IgD-negative memory B cell (primary cell): Measurements from ENCODE around the gene MYBBP1A. TPM values are rescaled to one million over a fixed set of nuclear protein-coding genes. Genes with fewer than 3 reads are reported as not detected.
"Not testable (repeated sequence)": the region's sequence is repeated elsewhere in the genome, so short reads cannot be mapped to it uniquely, and the experiment has no call there.

Experiments
- H3K27ac Mint-ChIP-seq, 3 donors: one replicate each; pipeline ENCODE4 v1.8.0; 2020 to 2022; ENCODE audit warnings: mild to moderate bottlenecking in 3 of 3, mixed read lengths in 3 of 3, moderate library complexity in 1 of 3
- H3K27me3 Mint-ChIP-seq: one replicate; pipeline ENCODE4 v1.8.0; 2021; ENCODE audit warnings: mixed read lengths
- H3K36me3 Mint-ChIP-seq: one replicate; pipeline ENCODE4 v1.8.0; 2020; ENCODE audit warnings: mild to moderate bottlenecking, mixed read lengths
- H3K4me1 Mint-ChIP-seq, 3 donors: one replicate each; pipeline ENCODE4 v1.8.0; 2020 to 2022; ENCODE audit warnings: mixed read lengths in 3 of 3, mild to moderate bottlenecking in 1 of 3
- H3K4me3 Mint-ChIP-seq, 4 donors: one replicate each; pipeline ENCODE4 v1.8.0; 2020 to 2022; ENCODE audit warnings: mild to moderate bottlenecking in 4 of 4, mixed read lengths in 4 of 4, moderate library complexity in 3 of 4
- H3K9me3 Mint-ChIP-seq, 3 donors: one replicate each; pipeline ENCODE4 v1.8.0; 2020 to 2021; ENCODE audit warnings: mixed read lengths in 3 of 3, mild to moderate bottlenecking in 1 of 3
- polyA plus RNA-seq: library from polyadenylated mRNA; unstranded; fragments of 300-500 nt; fragmentation: Illumina TruSeq; gene quantifications from one replicate; pipeline ENCODE4 v1.2.3, GENCODE V29; 2021

MYBBP1A gene
- 28.5 TPM for polyA plus RNA-seq

GRCh38 chr17:4554997-4555799, at the start of gene MYBBP1A:
MYBBP1A (minus strand) TSS chr17:4555384; CDS start chr17:4555324, 60 bp downstream.
- peak within 1 kb of the TSS; percentile 83 to 98 (median 94) for H3K27ac Mint-ChIP-seq
- no peaks in the 10 kb centered on the region for H3K27me3 Mint-ChIP-seq
- H3K4me1 Mint-ChIP-seq = peaks cover 16 to 21% (median 17%) of the 10 kb centered on the region in 3 donors
- H3K9me3 Mint-ChIP-seq = no peaks in the 10 kb centered on the region
- H3K36me3 Mint-ChIP-seq = peaks cover 2% of the 10 kb centered on the region
- H3K4me3 Mint-ChIP-seq = peak within 1 kb of the TSS; percentile 93 to 99 (median 96)

GRCh38 chr17:4604736-4605135, 49.6 kb upstream of the MYBBP1A start:
- H3K4me3 Mint-ChIP-seq, H3K36me3 Mint-ChIP-seq, H3K27ac Mint-ChIP-seq, H3K9me3 Mint-ChIP-seq, H3K4me1 Mint-ChIP-seq: not testable (repeated sequence)
- H3K27me3 Mint-ChIP-seq = peaks cover 28% of the 10 kb centered on the region

- Mint-ChIP-seq H3K4me1 (peaks cover 0 to 2% (median 0%) of the 10 kb centered on the region in 3 donors), H3K4me3 (no peak overlapping the region), H3K27ac (no peak overlapping the region), H3K9me3 (no peaks in the 10 kb centered on the region), H3K36me3 (no peaks in the 10 kb centered on the region), H3K27me3 (peaks cover 24% of the 10 kb centered on the region)
Measured at GRCh38 chr17:4604111-4604644, 49.0 kb upstream of the MYBBP1A start.

- H3K9me3 Mint-ChIP-seq = no peaks in the 10 kb centered on the region
- H3K27me3 Mint-ChIP-seq = peaks cover 8% of the 10 kb centered on the region
- H3K4me1 Mint-ChIP-seq = peaks cover 0 to 2% (median 0%) of the 10 kb centered on the region in 3 donors
- no peak overlapping the region for H3K27ac Mint-ChIP-seq
- H3K36me3 Mint-ChIP-seq = no peaks in the 10 kb centered on the region
- H3K4me3 Mint-ChIP-seq = no peak overlapping the region
Measured at GRCh38 chr17:4602041-4602440, 46.9 kb upstream of the MYBBP1A start.

- H3K4me1 Mint-ChIP-seq = peaks cover 0 to 2% (median 0%) of the 10 kb centered on the region in 3 donors
- H3K4me3 Mint-ChIP-seq = no peak overlapping the region
- H3K9me3 Mint-ChIP-seq = no peaks in the 10 kb centered on the region
- H3K27me3 Mint-ChIP-seq = peaks cover 6% of the 10 kb centered on the region
- no peaks in the 10 kb centered on the region for H3K36me3 Mint-ChIP-seq
- H3K27ac Mint-ChIP-seq = peak overlapping the region in 1 of 3 donors; percentile 62
Measured at GRCh38 chr17:4601326-4601725, 46.1 kb upstream of the MYBBP1A start.

GRCh38 chr17:4600563-4600962, 45.4 kb upstream of the MYBBP1A start:
- no peaks in the 10 kb centered on the region for H3K9me3 Mint-ChIP-seq
- H3K4me1 Mint-ChIP-seq = peaks cover 0 to 2% (median 0%) of the 10 kb centered on the region in 3 donors
- no peak overlapping the region for H3K4me3 Mint-ChIP-seq
- H3K27ac Mint-ChIP-seq = no peak overlapping the region
- H3K36me3 Mint-ChIP-seq = no peaks in the 10 kb centered on the region
- H3K27me3 Mint-ChIP-seq = peaks cover 7% of the 10 kb centered on the region

- H3K9me3 Mint-ChIP-seq = no peaks in the 10 kb centered on the region
- no peaks in the 10 kb centered on the region for H3K36me3 Mint-ChIP-seq
- H3K27ac Mint-ChIP-seq = no peak overlapping the region
- peaks cover 3% of the 10 kb centered on the region for H3K27me3 Mint-ChIP-seq
- no peak overlapping the region for H3K4me3 Mint-ChIP-seq
- H3K4me1 Mint-ChIP-seq = peaks cover 0 to 2% (median 0%) of the 10 kb centered on the region in 3 donors
Measured at GRCh38 chr17:4599505-4600281, 44.5 kb upstream of the MYBBP1A start.

- H3K4me1 Mint-ChIP-seq = peaks cover 0 to 2% (median 0%) of the 10 kb centered on the region in 3 donors
- H3K36me3 Mint-ChIP-seq = no peaks in the 10 kb centered on the region
- H3K9me3 Mint-ChIP-seq = no peaks in the 10 kb centered on the region
- no peak overlapping the region for H3K4me3 Mint-ChIP-seq
- no peak overlapping the region for H3K27ac Mint-ChIP-seq
- H3K27me3 Mint-ChIP-seq = peaks cover 3% of the 10 kb centered on the region
Measured at GRCh38 chr17:4598776-4599504, 43.8 kb upstream of the MYBBP1A start.

- Mint-ChIP-seq H3K4me1 (peaks cover 0 to 2% (median 0%) of the 10 kb centered on the region in 3 donors), H3K9me3 (no peaks in the 10 kb centered on the region), H3K4me3 (no peak overlapping the region), H3K27me3 (peaks cover 3% of the 10 kb centered on the region), H3K36me3 (no peaks in the 10 kb centered on the region), H3K27ac (no peak overlapping the region)
Measured at GRCh38 chr17:4597975-4598374, 42.8 kb upstream of the MYBBP1A start.

GRCh38 chr17:4596636-4597380, 41.6 kb upstream of the MYBBP1A start:
- no peak overlapping the region for H3K27ac Mint-ChIP-seq
- no peaks in the 10 kb centered on the region for H3K36me3 Mint-ChIP-seq
- no peaks in the 10 kb centered on the region for H3K9me3 Mint-ChIP-seq
- peaks cover 8% of the 10 kb centered on the region for H3K27me3 Mint-ChIP-seq
- peak overlapping the region in 2 of 4 donors; percentile 11 to 47 for H3K4me3 Mint-ChIP-seq
- H3K4me1 Mint-ChIP-seq = peaks cover 0 to 2% (median 0%) of the 10 kb centered on the region in 3 donors

GRCh38 chr17:4595685-4596342, 40.6 kb upstream of the MYBBP1A start:
- H3K27ac Mint-ChIP-seq, H3K27me3 Mint-ChIP-seq, H3K9me3 Mint-ChIP-seq, H3K36me3 Mint-ChIP-seq, H3K4me3 Mint-ChIP-seq, H3K4me1 Mint-ChIP-seq: not testable (repeated sequence)

GRCh38 chr17:4594931-4595684, 39.9 kb upstream of the MYBBP1A start:
- H3K4me3 Mint-ChIP-seq = no peak overlapping the region
- H3K27me3 Mint-ChIP-seq = peaks cover 13% of the 10 kb centered on the region
- H3K4me1 Mint-ChIP-seq = peaks cover 0 to 2% (median 0%) of the 10 kb centered on the region in 3 donors
- H3K27ac Mint-ChIP-seq = no peak overlapping the region
- no peaks in the 10 kb centered on the region for H3K9me3 Mint-ChIP-seq
- no peaks in the 10 kb centered on the region for H3K36me3 Mint-ChIP-seq

- H3K27me3 Mint-ChIP-seq = peaks cover 15% of the 10 kb centered on the region
- no peak overlapping the region for H3K4me3 Mint-ChIP-seq
- no peaks in the 10 kb centered on the region for H3K36me3 Mint-ChIP-seq
Measured at GRCh38 chr17:4594406-4594805, 39.2 kb upstream of the MYBBP1A start.

More at GRCh38 chr17:4594406-4594805, 39.2 kb upstream of the MYBBP1A start:
- no peaks in the 10 kb centered on the region for H3K9me3 Mint-ChIP-seq
- H3K4me1 Mint-ChIP-seq = peaks cover 0 to 2% (median 0%) of the 10 kb centered on the region in 3 donors
- H3K27ac Mint-ChIP-seq = no peak overlapping the region
